HG03025 (cell line): ENCODE measurements around the gene ELFN2.

Source experiments
- ATAC-seq: cut with Tn5 transposase; IDR thresholded peaks from one replicate; pipeline ENCODE4 v1.9.1; 2021; ENCODE audit warnings: mild to moderate bottlenecking, moderate library complexity; ENCODE audit not compliant: unreplicated experiment, low FRiP score

The ELFN2 gene

GRCh38 chr22:37456346-37456745 lies 29.1 kb upstream of the ELFN2 start:
- no peak for ATAC-seq

DNA sequence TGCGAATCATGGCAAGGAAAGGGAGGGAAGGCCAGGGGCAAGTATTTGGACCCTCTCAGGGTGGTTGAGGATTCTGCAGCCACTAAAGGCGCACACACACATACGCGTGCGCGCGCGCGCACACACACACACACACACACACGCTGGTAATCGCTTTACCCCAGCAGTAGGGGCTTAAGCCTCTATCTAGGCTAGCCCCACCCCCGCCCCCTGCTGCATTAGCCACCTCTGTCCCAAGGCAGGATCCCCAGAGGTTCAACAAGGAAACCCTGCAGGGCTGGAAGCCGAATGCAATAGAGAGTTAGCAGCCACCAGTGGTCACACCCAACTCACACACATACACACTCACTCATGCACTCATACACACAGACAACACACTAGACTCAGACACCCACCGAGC lies 28.6 kb upstream of the ELFN2 start:
- no peak for ATAC-seq

GRCh38 chr22:37454857-37455686 lies 27.8 kb upstream of the ELFN2 start:
- no peak for ATAC-seq

GRCh38 chr22:37453696-37454095 lies 26.4 kb upstream of the ELFN2 start:
- ATAC-seq = no peak

GRCh38 chr22:37451218-37451617 lies 23.9 kb upstream of the ELFN2 start:
- no peak for ATAC-seq

GRCh38 chr22:37449331-37450001 lies 22.2 kb upstream of the ELFN2 start:
- no peak for ATAC-seq

GRCh38 chr22:37448516-37449127 lies 21.3 kb upstream of the ELFN2 start:
- ATAC-seq = no peak

GRCh38 chr22:37445501-37445900 lies 18.2 kb upstream of the ELFN2 start:
- no peak for ATAC-seq

- ATAC-seq = no peak
Measured at GRCh38 chr22:37443977-37444376, 16.7 kb upstream of the ELFN2 start.

- ATAC-seq = no peak
Measured at GRCh38 chr22:37443086-37443485, 15.8 kb upstream of the ELFN2 start.

DNA sequence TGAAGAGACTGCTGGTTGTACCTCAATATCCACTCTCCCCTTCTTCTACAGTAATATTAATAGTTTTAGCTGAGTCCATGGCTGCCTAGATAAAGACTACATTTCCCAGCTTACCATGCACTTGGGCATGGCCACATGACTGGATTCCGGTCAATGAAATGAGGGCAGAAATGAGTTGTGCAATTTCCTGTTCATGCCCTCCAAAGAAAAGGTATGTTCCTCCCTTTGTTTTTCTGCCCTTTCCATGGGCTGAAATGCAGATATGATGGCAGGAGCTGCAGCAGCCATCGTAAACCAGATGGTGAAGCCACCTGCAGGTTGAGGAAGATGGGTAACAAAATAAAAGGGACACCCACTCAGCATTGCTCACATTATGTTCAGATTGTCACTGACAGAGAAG lies 15.3 kb upstream of the ELFN2 start:
- ATAC-seq = no peak

- ATAC-seq = no peak
Measured at GRCh38 chr22:37442135-37442534, 14.9 kb upstream of the ELFN2 start.

- ATAC-seq = no peak
Measured at GRCh38 chr22:37440875-37441274, 13.6 kb upstream of the ELFN2 start.

DNA sequence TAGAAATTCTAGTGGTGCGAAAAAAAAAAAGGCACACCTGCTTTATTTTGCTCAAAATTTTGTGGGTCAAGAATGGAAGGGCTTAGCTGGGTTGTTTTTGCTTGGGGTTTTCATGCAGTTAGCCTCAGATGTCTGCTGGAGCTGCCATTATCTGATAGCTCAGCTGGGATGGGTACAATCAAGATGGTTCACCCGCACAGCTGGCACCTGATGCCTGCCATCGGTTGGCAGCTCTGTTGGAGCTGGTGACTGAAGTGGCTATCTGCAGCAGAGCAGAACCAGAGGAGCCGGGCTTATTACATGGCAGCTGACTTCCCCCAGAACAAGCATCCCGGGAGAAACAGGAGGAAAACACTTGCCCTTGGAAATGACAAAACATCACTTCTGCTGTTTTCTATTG lies 12.1 kb upstream of the ELFN2 start:
- no peak for ATAC-seq

GRCh38 chr22:37435970-37436603 lies 8.8 kb upstream of the ELFN2 start:
- no peak for ATAC-seq

DNA sequence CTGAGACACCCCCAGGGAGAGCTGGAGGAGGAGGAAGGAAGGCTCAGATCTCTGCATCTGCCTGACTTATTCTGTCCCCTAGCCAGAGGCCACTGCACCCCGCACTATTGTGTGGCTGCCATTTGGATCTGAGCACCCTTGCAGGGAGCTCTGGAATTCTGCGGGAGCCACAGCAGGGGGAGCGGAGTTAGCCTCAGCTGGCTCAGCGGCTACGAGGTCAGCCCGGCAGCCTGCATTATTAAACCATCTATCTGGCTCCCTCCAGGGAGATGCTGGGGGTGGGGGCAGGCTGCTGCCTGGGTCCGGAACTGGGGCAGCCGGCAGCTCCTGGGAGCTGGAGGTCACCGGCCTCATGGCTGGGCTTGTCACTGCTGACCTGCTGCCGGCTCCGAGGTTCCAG lies 6.5 kb upstream of the ELFN2 start:
- ATAC-seq = no peak

DNA sequence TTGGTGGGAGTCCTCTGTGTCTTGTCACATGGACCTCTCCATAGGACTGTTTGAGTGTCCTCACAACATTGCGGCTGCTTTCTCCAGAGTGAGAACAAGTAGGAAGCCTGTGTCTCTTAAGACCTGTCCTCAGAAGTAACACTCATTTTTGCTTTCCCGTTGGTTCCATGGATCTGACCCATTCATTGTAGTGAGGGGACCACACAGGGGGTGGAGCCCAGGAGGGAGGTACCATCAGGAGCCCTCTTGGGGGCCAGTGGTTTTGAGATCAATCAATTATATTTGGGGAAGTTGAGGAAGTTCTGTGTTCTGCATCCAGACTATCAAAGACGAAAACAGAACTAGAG lies 5.4 kb upstream of the ELFN2 start:
- ATAC-seq = no peak

DNA sequence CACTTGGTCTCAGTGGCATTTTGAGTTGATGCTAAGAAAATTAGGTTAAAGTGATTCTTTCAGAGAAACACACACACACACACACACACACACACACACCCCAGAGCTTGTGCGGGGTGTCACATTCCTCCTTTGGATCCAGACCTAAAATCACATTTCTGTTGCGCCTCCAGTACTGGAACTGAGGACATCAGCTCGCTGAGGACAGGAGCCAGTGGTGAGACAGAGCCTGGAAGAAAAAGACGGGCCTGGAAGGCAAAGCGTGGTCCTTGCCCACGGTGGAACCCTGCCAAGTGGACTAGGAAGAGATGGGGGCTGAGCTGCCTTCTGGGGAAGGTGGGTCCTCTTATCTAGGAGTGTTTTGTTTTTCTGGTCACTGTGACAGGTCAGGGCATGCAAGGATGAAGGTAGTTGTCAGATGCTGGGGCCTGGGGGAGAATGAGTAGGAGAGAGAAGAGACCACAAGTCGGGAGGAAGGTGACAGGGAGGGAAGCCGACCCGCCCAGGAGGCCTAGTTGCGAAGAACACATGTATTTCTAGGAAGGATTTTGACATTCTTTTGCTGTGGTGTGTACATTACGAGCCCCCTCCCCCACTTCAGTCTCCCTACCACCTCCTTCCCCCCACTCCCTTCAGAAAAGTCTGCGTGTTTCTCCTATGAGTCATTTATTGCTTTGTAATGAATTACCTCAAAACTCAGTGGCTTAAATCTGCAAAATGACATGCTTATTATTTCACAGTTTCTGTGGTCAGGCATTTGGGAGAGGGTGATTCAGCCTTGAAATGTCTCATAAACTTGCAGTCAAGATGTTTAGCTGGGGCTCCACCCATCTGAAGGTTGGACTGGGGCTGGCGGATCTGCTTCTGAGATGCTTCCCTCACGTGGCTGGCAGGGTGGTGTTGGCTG lies 4.8 kb upstream of the ELFN2 start:
- ATAC-seq = no peak

GRCh38 chr22:37431366-37431765 lies 4.1 kb upstream of the ELFN2 start:
- ATAC-seq = no peak

DNA sequence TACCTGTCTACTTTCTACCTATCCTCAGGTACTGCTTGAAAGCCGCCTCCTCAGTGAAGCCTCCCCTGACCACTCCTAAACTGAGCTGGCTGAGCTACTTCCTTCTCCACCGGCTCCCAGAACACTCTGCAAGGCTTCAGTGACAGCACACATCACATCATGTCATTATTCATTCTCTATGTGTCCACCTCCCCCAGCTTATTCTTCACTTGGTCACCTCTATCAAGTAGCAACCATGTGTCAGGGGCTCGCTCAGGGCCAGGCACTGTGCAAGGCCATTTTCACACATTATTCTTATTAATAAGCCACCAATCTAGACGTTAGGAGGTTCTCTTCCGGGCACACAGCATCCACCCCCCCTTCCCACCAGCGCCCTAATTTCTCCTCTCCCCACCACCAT lies 3.7 kb upstream of the ELFN2 start:
- ATAC-seq = no peak
